Spleen (tissue), 13 donors: Measurements from ENCODE around the gene TFAP2B. TPM values are rescaled to one million over a fixed set of nuclear protein-coding genes. Genes with fewer than 3 reads are reported as not detected.

ENCODE experiments used
- DNase-seq: peaks from one replicate; pipeline ENCODE4 v3.0.0-alpha.2; 2020
- H3K27ac ChIP-seq, 8 donors: fragments of 200-600 bp; sonication (generic) in 7 of 8; 1 replicate in 4 of 8; 2 replicates in 4 of 8; pipeline versions ENCODE4 v1.5.0 to v1.8.0; 2016 to 2021; ENCODE audit warnings: inconsistent platforms in 4 of 8, mild to moderate bottlenecking in 4 of 8, moderate library complexity in 1 of 8
- H3K27me3 ChIP-seq, 7 donors: fragments of 200-600 bp; sonication (generic) in 6 of 7; replicated peaks in 1 of 7; 1 replicate in 4 of 7; 2 replicates in 3 of 7; pipeline versions ENCODE4 v1.5.0 to v1.8.0; 2016 to 2021; ENCODE audit warnings: inconsistent platforms in 3 of 7, mild to moderate bottlenecking in 1 of 7
- H3K36me3 ChIP-seq, 6 donors: fragments of 200-600 bp; sonication (generic) in 5 of 6; 1 replicate in 4 of 6; 2 replicates in 2 of 6; pipeline versions ENCODE4 v1.5.0 to v1.8.0; 2016 to 2021; ENCODE audit warnings: inconsistent platforms in 2 of 6
- H3K4me1 ChIP-seq, 6 donors: fragments of 200-600 bp; sonication (generic) in 5 of 6; 1 replicate in 3 of 6; 2 replicates in 3 of 6; pipeline versions ENCODE4 v1.5.0 to v1.8.0; 2016 to 2021; ENCODE audit warnings: inconsistent platforms in 3 of 6
- H3K4me3 ChIP-seq, 8 donors: fragments of 200-600 bp; sonication (generic) in 7 of 8; 1 replicate in 4 of 8; 2 replicates in 4 of 8; pipeline versions ENCODE4 v1.5.0 to v1.8.0; 2016 to 2021; ENCODE audit warnings: inconsistent platforms in 4 of 8, mild to moderate bottlenecking in 4 of 8, moderate library complexity in 2 of 8
- H3K9me3 ChIP-seq, 8 donors: fragments of 200-600 bp; sonication (generic) in 7 of 8; 1 replicate in 4 of 8; 2 replicates in 4 of 8; pipeline versions ENCODE4 v1.5.0 to v1.8.0; 2016 to 2021; ENCODE audit warnings: inconsistent platforms in 4 of 8
- CTCF ChIP-seq, 11 experiments: fragments of 200-600 bp in 7 of 11; fragments of 450-650 bp in 4 of 11; sonication (generic) in 4 of 11; IDR thresholded peaks in 8 of 11; conservative IDR thresholded peaks in 3 of 11; 1 replicate in 7 of 11; 2 replicates in 4 of 11; pipeline versions ENCODE4 v1.4.0 to v1.8.0; 2016 to 2021; ENCODE audit warnings: antibody characterized with exemption in 11 of 11, inconsistent platforms in 4 of 11, mild to moderate bottlenecking in 1 of 11
- POLR2A ChIP-seq, 3 donors: fragments of 450-650 bp; IDR thresholded peaks; one replicate each; pipeline ENCODE4 v1.5.1; 2017; ENCODE audit warnings: antibody characterized with exemption in 3 of 3, mild to moderate bottlenecking in 1 of 3
- POLR2AphosphoS5 ChIP-seq, 3 donors: sonication (generic); formaldehyde crosslinking; IDR thresholded peaks; one replicate each; pipeline ENCODE4 v1.5.1; 2017; ENCODE audit warnings: antibody characterized with exemption in 3 of 3
- WGBS, 5 donors: extraction: QIAGEN DNeasy Blood & Tissue Kit in 3 of 5; methylation state at CpG; one replicate each; pipeline versions ENCODE4 v1.1.5 to v1.1.7; 2013 to 2018; 5-methylcytosine and 5-hydroxymethylcytosine counted together
- intact Hi-C: fragments of 100-400 bp; cut with DNase I; formaldehyde crosslinking; loops from one replicate; pipeline ENCODE4 v1.15.0; 2023; ENCODE audit warnings: low total_unique reads
- long read RNA-seq, 2 donors: transcript quantifications; one replicate each; lab custom pipeline, GENCODE V29; 2026
- polyA plus RNA-seq, 3 donors: library from polyadenylated mRNA; stranded (reverse); fragments of 200-250 nt; gene quantifications; one replicate each; pipeline ENCODE4 v1.2.1, GENCODE V29; 2013
- total RNA-seq, 7 donors: library from RNA; depleted of rRNA in 3 of 7; stranded (reverse); fragments of >200 nt in 3 of 7; fragmentation: NEBNext Ultra II Directional in 4 of 7; extraction: Animal tissue kit (Norgen Biotek cat#: 25700) in 4 of 7; gene quantifications; one replicate each; pipeline versions ENCODE4 v1.1.0 to v1.2.1, GENCODE V29; 2016 to 2021
- donor health status: healthy with polysubstance abuse.
- donor health status: DM: no; HTN: no; CAD: no; lungs with moderate emphysema.
- donor health status: DM: no; HTN: no; CAD: no.
- donor health status: Bipolar disorder and iron deficiency.
- donor health status: healthy.
- donor health status: DM: no; HTN: no; CAD: no.
- donor health status: DM: yes; HTN: yes; CAD: no.

The TFAP2B gene
- total RNA-seq, result not detected
- not detected for polyA plus RNA-seq
- long read RNA-seq, donor 1, result 0 reads
- long read RNA-seq, donor 2, result 0 reads

- Histone ChIP-seq H3K27me3 (peaks cover 0 to 96% (median 72%) of the 10 kb centered on the region in 7 donors), H3K9me3 (no peaks in the 10 kb centered on the region), H3K4me1 (peaks cover 0 to 33% (median 18%) of the 10 kb centered on the region in 6 donors), H3K4me3 (peak within 1 kb of the TSS in 7 of 8 donors; percentile 1 to 62 (median 19)), H3K27ac (no peak within 1 kb of the TSS), H3K36me3 (no peaks in the 10 kb centered on the region)
- intact Hi-C loops, result loop anchor here (5.0 to 10.0 kb wide), 2 partner anchors 534 to 1206 kb away; no protein-coding TSS in a partner anchor
- WGBS, 5 donors, result 8 to 12% (median 9%) methylated on average over 7 of the region's 7 CpGs
- no peak for DNase-seq
- no peak for TF ChIP-seq CTCF (IDR thresholded peaks at IDR 0.05 in 8 of 11, conservative IDR thresholded peaks at IDR 0.05 in 3 of 11)
- TF ChIP-seq POLR2AphosphoS5 (IDR thresholded peaks at IDR 0.05), result no peak
- TF ChIP-seq POLR2A (IDR thresholded peaks at IDR 0.05), result no peak
Measured at GRCh38 chr6:50818673-50819072, at the start of gene TFAP2B. TSS of gene TFAP2B (plus strand) at chr6:50818871. CDS start at chr6:50818892, 21 bp downstream.

GRCh38 chr6:50778696-50779095 lies 40.0 kb upstream of the TFAP2B start:
- H3K4me1 ChIP-seq, result no peaks in the 10 kb centered on the region
- H3K9me3 ChIP-seq, result no peaks in the 10 kb centered on the region
- H3K27ac ChIP-seq, result no peak overlapping the region
- TF ChIP-seq POLR2A (IDR thresholded peaks at IDR 0.05), result no peak
- TF ChIP-seq CTCF (IDR thresholded peaks at IDR 0.05 in 8 of 11, conservative IDR thresholded peaks at IDR 0.05 in 3 of 11), result no peak
- TF ChIP-seq POLR2AphosphoS5 (IDR thresholded peaks at IDR 0.05), result no peak
- intact Hi-C loops, result no loop called here
- H3K4me3 ChIP-seq, result no peak overlapping the region
- H3K27me3 ChIP-seq, result no peaks in the 10 kb centered on the region
- H3K36me3 ChIP-seq, result no peaks in the 10 kb centered on the region
- DNase-seq, result no peak

- Histone ChIP-seq H3K4me1 (no peaks in the 10 kb centered on the region), H3K27ac (no peak overlapping the region), H3K27me3 (no peaks in the 10 kb centered on the region), H3K9me3 (no peaks in the 10 kb centered on the region), H3K36me3 (no peaks in the 10 kb centered on the region), H3K4me3 (no peak overlapping the region)
- no peak for DNase-seq
- 91 to 97% (median 93%) methylated on average over 5 of the region's 5 CpGs for WGBS, 5 donors
- intact Hi-C loops, result no loop called here
- no peak for TF ChIP-seq CTCF (IDR thresholded peaks at IDR 0.05 in 8 of 11, conservative IDR thresholded peaks at IDR 0.05 in 3 of 11)
- TF ChIP-seq POLR2A (IDR thresholded peaks at IDR 0.05), result no peak
- no peak for TF ChIP-seq POLR2AphosphoS5 (IDR thresholded peaks at IDR 0.05)
Measured at GRCh38 chr6:50780382-50780781, 38.3 kb upstream of the TFAP2B start.

- Histone ChIP-seq H3K27ac (no peak overlapping the region), H3K4me3 (no peak overlapping the region), H3K4me1 (no peaks in the 10 kb centered on the region), H3K27me3 (peaks cover 0 to 3% (median 0%) of the 10 kb centered on the region in 7 donors), H3K36me3 (no peaks in the 10 kb centered on the region), H3K9me3 (no peaks in the 10 kb centered on the region)
- WGBS, 5 donors, result 19 to 46% (median 38%) methylated on average over 1 of the region's 1 CpG
- DNase-seq, result no peak
- TF ChIP-seq POLR2AphosphoS5 (IDR thresholded peaks at IDR 0.05), result no peak
- TF ChIP-seq CTCF (IDR thresholded peaks at IDR 0.05 in 8 of 11, conservative IDR thresholded peaks at IDR 0.05 in 3 of 11), result no peak
- TF ChIP-seq POLR2A (IDR thresholded peaks at IDR 0.05), result no peak
- intact Hi-C loops, result no loop called here
Measured at GRCh38 chr6:50785921-50786320, 32.8 kb upstream of the TFAP2B start.
